HCT116 (cell line): ENCODE results near the gene SNX25.

Experiments used
- CTCF ChIP-seq, 3 experiments: fragments of 200-600 bp in 1 of 3; sonication (generic) in 1 of 3; IDR thresholded peaks in 2 of 3; conservative IDR thresholded peaks in 1 of 3; 2 replicates each; pipeline ENCODE4 v1.5.1; 2012 to 2017; ENCODE audit warnings: low read depth in 2 of 3, low read length in 2 of 3, antibody characterized with exemption in 1 of 3, borderline replicate concordance in 1 of 3, control low read depth in 1 of 3, mild to moderate bottlenecking in 1 of 3, mixed read lengths in 1 of 3, mixed run types in 1 of 3, moderate library complexity in 1 of 3; ENCODE audit not compliant: insufficient read depth in 1 of 3
- EZH2 ChIP-seq: fragments of 200-600 bp; sonication (generic); IDR thresholded peaks from 2 replicates; pipeline ENCODE4 v1.6.1; 2017; ENCODE audit warnings: antibody characterized with exemption, mixed run types

GRCh38 chr4:185259719-185260118, 50.3 kb downstream of the SNX25 start:
- no peak for TF ChIP-seq CTCF (IDR thresholded peaks at IDR 0.05 in 2 of 3, conservative IDR thresholded peaks at IDR 0.05 in 1 of 3; ENCODE audit: borderline replicate concordance in 1 of 3, insufficient read depth in 1 of 3, low read depth in 2 of 3, low read length in 2 of 3)
- TF ChIP-seq EZH2, result no peak
